Measurements from ENCODE around the gene TEX55.
"Not testable (repeated sequence)": the region's sequence is repeated elsewhere in the genome, so short reads cannot be mapped to it uniquely, and the experiment has no call there.

TEX55 gene

DNA sequence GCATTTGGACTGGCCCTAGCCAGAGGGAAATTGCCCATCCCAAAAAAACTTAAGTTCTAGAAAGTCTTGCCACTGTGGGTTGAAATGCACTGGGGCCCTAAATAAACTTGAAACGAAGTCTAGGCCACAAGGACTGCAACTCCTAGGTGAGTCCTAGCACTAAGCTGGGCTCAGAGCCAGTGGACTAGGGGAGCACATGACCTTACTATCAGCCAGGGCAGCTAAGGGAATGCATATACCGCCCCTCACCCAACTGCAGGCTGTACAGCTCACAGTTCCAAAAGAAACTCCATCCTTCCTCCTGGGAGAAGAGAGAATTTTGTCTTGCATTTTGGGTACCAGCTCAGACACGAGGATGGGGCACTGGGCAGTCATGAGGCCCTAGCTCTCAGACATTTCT, 23.6 kb upstream of the TEX55 start:
- no peak overlapping the region for H3K4me3 ChIP-seq (ENCODE audit: control insufficient read depth, low read depth, low read length)
- TF ChIP-seq, protein P1, sequence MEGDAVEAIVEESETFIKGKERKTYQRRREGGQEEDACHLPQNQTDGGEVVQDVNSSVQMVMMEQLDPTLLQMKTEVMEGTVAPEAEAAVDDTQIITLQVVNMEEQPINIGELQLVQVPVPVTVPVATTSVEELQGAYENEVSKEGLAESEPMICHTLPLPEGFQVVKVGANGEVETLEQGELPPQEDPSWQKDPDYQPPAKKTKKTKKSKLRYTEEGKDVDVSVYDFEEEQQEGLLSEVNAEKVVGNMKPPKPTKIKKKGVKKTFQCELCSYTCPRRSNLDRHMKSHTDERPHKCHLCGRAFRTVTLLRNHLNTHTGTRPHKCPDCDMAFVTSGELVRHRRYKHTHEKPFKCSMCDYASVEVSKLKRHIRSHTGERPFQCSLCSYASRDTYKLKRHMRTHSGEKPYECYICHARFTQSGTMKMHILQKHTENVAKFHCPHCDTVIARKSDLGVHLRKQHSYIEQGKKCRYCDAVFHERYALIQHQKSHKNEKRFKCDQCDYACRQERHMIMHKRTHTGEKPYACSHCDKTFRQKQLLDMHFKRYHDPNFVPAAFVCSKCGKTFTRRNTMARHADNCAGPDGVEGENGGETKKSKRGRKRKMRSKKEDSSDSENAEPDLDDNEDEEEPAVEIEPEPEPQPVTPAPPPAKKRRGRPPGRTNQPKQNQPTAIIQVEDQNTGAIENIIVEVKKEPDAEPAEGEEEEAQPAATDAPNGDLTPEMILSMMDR (IDR thresholded peaks at IDR 0.05; ENCODE audit: control insufficient read depth, insufficient read depth, low read depth, low read length, missing control alignments): no peak
- no peak for DNase-seq (ENCODE audit: low read depth)

DNA sequence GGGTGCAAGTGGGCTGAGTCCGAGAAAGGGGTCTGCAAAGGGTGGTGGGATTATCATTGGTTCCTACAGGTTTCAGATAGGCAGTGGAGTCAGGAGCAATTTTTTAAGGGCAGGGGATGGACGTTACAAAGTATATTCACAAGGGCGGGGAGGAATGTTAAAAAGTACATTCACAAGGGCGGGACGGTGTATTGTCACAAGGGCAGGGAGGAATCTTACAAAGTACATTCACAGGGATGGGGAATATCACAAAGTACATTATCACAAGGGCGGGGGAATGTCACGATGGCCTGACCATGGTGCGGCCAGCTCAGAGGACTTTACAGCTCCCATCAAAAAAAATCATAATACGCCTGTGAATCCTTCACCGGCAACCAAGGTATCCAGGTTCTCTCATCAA, 20.6 kb upstream of the TEX55 start:
- no peak overlapping the region for H3K4me3 ChIP-seq (ENCODE audit: control insufficient read depth, low read depth, low read length)
- no peak for DNase-seq (ENCODE audit: low read depth)
- TF ChIP-seq, protein P1 (IDR thresholded peaks at IDR 0.05; ENCODE audit: control insufficient read depth, insufficient read depth, low read depth, low read length, missing control alignments): no peak

DNA sequence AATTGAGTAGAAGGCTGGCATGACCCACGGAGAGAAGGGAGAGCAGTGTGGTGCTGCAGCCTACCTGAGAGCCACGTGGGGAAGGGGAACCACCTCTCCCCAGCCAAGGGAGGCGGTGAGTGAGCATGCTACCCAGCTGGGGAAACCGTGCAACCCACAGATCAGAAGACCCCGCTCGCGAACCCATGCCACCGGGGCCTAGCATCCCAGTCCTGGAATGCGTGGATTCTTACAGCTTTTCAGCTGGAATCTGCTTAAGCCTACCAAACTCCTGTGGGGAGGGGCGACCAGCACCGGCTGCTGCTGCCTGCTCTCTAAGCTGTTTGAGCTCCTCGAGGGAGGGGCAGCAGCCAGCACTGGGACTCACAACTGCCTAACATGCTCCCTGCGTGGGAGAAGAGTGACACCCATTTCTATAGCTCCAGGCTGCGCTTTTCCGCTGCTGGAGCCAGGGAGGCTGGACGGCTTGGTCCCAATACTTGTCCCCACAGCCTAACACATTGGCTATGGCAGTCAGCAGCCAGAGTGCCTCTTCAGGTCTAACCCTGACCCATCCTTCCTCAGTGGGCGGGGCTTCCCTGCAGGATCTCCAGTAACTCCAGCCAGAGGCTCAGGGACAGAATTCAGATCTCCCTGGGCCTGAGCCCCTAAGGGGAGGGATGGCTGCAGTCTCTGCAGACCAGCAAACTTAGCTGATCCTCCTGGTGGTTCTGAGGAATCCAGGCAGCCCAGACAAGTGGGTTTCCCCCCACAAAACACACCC, 20.0 kb upstream of the TEX55 start:
- H3K4me3 ChIP-seq (ENCODE audit: control insufficient read depth, low read depth, low read length): no peak overlapping the region
- TF ChIP-seq, protein P1 (IDR thresholded peaks at IDR 0.05; ENCODE audit: control insufficient read depth, insufficient read depth, low read depth, low read length, missing control alignments): no peak
- no peak for DNase-seq (ENCODE audit: low read depth)

DNA sequence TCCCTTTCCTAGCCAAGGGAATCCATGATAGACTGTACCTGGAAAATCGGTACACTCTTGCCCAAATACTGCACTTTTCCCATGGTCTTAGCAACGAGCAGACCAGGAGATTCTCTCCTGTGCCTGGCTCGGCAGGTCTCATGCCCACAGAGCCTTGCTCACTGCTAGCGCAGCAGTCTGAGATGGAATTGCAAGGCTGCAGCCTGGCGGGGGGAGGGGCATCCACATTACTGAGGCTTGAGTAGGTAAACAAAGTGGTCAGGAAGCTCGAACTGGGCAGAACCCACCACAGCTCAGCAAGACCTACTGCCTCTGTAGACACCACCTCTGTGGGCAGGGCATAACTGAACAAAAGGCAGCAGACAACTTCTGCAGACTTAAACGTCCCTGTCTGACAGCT, 15.7 kb upstream of the TEX55 start:
- H3K4me3 ChIP-seq (ENCODE audit: control insufficient read depth, low read depth, low read length); DNase-seq (ENCODE audit: low read depth): not testable (repeated sequence)

DNA sequence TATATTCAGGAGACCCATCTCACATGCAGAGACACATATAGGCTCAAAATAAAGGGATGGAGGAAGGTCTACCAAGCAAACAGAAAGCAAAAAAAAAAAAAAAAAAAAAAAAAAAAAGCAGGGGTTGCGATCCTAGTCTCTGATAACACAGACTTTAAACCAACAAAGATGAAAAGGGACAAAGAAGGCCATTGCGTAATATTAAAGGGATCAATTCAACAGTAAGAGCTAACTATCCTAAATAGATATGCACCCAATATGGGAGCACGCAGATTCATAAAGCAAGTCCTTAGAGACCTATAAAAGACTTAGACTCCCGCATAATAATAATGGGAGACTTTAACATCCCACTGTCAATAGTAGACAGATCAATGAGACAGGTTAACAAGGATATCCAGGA, 13.7 kb upstream of the TEX55 start:
- H3K4me3 ChIP-seq (ENCODE audit: control insufficient read depth, low read depth, low read length); DNase-seq (ENCODE audit: low read depth): not testable (repeated sequence)

DNA sequence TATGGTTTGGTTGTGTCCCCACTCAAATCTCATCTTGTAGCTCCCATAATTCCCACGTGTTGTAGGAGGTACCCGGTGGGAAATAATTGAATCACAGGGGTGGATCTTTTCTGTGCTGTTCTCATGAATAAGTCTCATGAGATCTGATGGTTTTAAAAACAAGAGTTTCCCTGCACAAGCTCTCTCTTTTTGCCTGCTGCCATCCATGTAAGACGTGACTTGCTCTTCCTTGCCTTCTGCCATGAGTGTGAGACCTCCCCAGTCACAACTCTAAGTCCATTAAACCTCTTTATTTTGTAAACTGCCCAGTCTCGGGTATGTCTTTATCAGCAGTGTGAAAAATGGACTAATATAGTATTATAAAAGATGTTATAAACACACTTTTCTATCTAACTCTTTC, 6.6 kb upstream of the TEX55 start:
- not testable (repeated sequence) for H3K4me3 ChIP-seq (ENCODE audit: control insufficient read depth, low read depth, low read length); DNase-seq (ENCODE audit: low read depth)

DNA sequence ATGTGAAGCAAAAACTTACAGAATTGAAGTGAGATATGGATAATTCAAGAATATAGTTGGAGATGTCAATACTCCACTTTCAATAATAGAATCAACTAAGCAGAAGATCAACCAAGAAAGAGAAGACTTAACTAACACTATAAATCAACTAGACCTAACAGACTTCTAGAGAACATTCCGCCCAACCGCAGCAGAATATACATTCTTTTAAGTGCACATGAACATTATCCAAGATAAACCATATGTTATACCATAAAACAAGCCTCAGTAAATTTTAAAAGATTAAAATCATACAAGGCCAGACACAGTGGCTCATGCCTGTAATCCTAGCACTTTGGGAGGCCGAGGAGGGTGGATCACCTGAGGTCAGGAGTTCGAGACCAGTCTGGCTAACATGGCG, 5.5 kb upstream of the TEX55 start:
- no peak for DNase-seq (ENCODE audit: low read depth)
- no peak overlapping the region for H3K4me3 ChIP-seq (ENCODE audit: control insufficient read depth, low read depth, low read length)
- TF ChIP-seq, protein P1 (IDR thresholded peaks at IDR 0.05; ENCODE audit: control insufficient read depth, insufficient read depth, low read depth, low read length, missing control alignments): no peak

DNA sequence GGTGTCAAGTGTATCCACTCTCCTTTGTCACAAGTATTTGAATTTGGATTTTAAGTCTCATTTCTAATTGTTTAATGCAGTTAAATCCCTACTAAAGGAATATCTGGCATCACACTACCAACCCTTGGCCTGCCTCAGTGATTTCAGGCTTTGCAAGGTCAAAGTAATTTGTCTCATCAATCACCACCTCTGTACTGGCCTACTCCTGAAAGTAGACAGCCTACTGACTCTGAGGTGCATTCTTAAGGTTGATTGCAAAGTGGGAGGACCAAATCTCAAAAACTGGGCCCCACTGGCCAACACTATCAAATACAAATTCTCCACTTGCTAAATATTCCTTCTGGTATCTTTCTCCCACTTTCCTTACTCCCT, 851 bp upstream of the TEX55 start:
- TF ChIP-seq, protein P1 (IDR thresholded peaks at IDR 0.05; ENCODE audit: control insufficient read depth, insufficient read depth, low read depth, low read length, missing control alignments): no peak
- no peak for DNase-seq (ENCODE audit: low read depth)
- H3K4me3 ChIP-seq (ENCODE audit: control insufficient read depth, low read depth, low read length): no peak overlapping the region
